ENCODE data around the gene PTPRN2.

Gene PTPRN2

DNA sequence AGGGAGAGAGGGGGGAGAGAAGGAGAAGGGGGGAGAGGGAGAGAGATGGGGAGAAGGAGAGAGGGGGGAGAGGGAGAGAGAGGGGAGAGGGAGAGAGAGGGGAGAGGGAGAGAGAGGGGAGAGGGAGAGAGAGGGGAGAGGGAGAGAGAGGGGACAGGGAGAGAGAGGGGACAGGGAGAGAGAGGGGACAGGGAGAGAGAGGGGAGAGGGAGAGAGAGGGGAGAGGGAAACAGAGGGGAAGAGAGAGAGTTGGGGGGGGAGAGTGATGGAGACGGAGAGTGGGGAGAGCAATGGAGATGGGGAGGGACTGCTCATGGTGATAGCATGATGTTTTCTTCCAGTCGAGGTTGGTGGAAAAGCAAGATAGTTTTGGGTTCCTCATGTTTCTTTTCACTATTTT is 1078.4 kb downstream of the PTPRN2 start:
- DNase-seq (ENCODE audit: extremely low read depth, low read depth) = no peak
- TF ChIP-seq, protein P1, sequence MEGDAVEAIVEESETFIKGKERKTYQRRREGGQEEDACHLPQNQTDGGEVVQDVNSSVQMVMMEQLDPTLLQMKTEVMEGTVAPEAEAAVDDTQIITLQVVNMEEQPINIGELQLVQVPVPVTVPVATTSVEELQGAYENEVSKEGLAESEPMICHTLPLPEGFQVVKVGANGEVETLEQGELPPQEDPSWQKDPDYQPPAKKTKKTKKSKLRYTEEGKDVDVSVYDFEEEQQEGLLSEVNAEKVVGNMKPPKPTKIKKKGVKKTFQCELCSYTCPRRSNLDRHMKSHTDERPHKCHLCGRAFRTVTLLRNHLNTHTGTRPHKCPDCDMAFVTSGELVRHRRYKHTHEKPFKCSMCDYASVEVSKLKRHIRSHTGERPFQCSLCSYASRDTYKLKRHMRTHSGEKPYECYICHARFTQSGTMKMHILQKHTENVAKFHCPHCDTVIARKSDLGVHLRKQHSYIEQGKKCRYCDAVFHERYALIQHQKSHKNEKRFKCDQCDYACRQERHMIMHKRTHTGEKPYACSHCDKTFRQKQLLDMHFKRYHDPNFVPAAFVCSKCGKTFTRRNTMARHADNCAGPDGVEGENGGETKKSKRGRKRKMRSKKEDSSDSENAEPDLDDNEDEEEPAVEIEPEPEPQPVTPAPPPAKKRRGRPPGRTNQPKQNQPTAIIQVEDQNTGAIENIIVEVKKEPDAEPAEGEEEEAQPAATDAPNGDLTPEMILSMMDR (IDR thresholded peaks at IDR 0.05; ENCODE audit: low read depth, low read length) = no peak

DNA sequence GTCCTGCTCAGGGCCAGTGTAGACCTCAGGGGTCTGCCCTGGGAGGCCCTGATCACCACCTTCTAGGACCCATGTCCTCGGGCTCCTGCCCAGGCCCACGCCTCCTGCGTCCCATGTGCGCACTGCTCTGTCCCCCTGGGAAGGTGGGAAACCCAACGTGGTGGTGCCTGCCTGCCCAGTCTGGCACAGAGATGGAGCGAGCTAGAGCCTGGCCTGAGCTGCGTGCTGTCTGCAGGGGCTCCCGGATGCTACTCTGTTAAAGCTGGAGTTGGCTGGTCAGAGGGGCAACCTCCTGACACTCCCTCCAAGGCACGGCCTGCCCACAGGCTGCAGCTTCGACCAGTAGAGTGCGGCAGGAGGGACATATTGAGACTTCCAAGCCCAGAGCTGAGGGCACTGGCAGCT is 1079.1 kb downstream of the PTPRN2 start:
- no peak for DNase-seq (ENCODE audit: extremely low read depth, low read depth)
- TF ChIP-seq, protein P1 (IDR thresholded peaks at IDR 0.05; ENCODE audit: low read depth, low read length) = no peak

DNA sequence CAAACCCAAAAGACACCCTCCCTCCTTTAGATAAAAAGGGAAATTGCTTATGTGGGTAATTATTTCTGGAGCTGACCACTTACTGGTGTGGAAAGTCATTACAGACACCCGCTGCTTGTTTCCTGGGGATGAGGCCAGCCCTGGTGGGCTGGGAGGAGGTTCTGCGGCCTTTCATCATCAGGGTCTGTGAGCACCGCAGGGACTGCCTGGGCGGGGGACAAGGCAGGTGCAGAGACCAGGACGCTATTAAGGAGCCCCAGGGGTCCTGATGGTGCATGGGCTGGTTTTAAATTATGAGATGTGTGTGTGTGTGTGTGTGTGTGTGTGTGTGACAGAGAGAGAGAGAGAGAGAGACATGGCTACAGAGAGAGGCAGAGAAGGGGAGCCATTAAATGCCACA is 1079.6 kb downstream of the PTPRN2 start:
- DNase-seq (ENCODE audit: extremely low read depth, low read depth) = no peak
- TF ChIP-seq, protein P1 (IDR thresholded peaks at IDR 0.05; ENCODE audit: low read depth, low read length) = no peak

DNA sequence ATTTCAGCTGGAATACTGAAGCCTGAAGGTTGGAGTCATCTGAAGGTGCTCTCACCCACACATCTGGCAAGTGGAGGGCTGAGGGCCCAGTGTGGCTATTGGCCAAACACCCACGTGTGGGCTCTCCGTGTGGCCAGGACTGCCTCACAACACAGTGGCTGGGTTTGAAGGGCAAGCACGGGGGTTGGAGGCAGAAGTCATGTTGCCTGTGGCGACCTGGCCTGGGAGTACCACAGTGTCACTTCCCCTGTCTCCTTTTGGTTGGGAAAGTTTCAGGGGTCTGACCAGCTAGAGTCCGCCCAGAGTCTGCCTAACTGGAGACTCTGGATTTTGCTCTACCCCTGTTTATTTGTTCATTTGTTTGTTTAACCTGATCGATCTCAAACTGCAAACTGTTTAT is 1081.4 kb downstream of the PTPRN2 start:
- TF ChIP-seq, protein P1 (IDR thresholded peaks at IDR 0.05; ENCODE audit: low read depth, low read length) = no peak
- no peak for DNase-seq (ENCODE audit: extremely low read depth, low read depth)

DNA sequence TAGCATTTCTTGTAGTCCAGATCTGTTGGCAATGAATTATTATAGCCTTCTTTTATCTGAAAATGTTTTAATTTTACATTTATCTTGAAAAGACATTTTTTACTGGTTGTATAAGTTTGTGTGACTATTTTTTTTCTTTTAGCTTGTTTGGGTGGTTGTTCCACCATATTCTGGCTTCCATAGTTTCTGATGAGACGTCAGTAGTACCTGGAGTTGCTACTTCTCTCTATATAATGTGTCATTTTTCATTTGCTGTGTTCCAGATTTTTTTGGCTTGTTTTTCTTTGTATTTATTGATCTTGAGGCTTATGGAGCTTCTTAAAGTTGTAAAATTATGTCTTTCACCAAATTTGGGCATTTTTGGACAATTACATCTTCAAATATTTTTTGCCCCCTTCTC is 1082.0 kb downstream of the PTPRN2 start:
- TF ChIP-seq, protein P1 (IDR thresholded peaks at IDR 0.05; ENCODE audit: low read depth, low read length) = no peak
- no peak for DNase-seq (ENCODE audit: extremely low read depth, low read depth)

DNA sequence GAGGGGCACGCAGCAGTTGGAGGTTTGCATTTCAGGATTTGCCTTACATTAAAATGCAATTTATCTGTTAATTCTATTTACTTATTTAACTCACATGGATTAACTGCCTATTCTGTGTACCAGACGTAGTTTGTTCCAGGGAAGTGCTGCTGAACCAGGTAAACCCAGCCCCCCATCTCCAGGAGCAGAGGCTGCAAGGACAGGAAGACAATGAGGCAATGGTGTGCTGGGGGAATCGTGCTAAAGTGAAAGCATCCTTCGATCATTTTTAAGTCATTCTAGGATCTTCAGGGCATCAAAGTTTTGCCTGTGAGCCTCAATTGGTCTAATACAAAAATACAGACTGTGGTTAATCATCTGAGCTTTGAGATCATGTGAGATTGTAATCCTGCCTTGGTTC is 1084.4 kb downstream of the PTPRN2 start:
- DNase-seq (ENCODE audit: extremely low read depth, low read depth) = no peak

DNA sequence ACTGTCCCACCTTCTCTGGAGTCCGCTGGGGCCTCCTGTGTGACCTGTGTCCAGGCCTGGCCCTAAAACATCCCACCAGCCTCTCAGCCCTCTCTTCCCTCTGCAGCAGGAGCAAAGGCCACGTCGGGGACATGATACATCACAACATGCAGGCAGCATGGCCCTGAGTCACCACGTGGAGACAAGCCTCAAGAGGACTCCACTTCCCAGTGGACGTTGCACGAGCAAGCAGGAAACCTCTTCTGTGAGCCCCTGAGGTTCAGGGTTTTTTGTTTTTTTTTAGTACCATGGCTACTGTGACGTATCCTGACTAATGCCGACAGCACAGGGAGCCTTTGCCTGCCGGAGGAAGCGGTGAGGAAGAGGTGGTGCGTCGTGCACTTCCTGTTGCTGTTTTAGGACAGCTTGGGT is 1084.9 kb downstream of the PTPRN2 start:
- TF ChIP-seq, protein P1 (IDR thresholded peaks at IDR 0.05; ENCODE audit: low read depth, low read length) = no peak
- no peak for DNase-seq (ENCODE audit: extremely low read depth, low read depth)

More for the DNA sequence above, 1084.4 kb downstream of the PTPRN2 start:
- TF ChIP-seq, protein P1 (IDR thresholded peaks at IDR 0.05; ENCODE audit: low read depth, low read length) = no peak

Measured in AG09319 (cell line).